ENCODE data around the gene TXNRD2. TPM values are rescaled to one million over a fixed set of nuclear protein-coding genes. Genes with fewer than 3 reads are reported as not detected.

TXNRD2 gene
- total and polyA plus RNA-seq, 10 of the 15 experiments (the other 5 are each of a cell fraction or from before 2014, with no cell fraction given), result 1.6 to 26.0 (median 13.9) TPM

GRCh38 chr22:19911540-19912270 is 29.9 kb downstream of the TXNRD2 start (continued):
- TF ChIP-seq BMI1 (IDR thresholded peaks at IDR 0.05; ENCODE audit: borderline replicate concordance), result no peak

GRCh38 chr22:19910180-19910744 is 31.4 kb downstream of the TXNRD2 start:
- peaks cover 0 to 7% of the 10 kb centered on the region in 2 experiments; a peak in 2 of 4 replicates for H3K36me3 ChIP-seq (ENCODE audit: control insufficient read depth in 2 of 2, insufficient read depth in 2 of 2, low read length in 1 of 2)
- in situ Hi-C loops (cut with MboI) (no loop called here), intact Hi-C loops (cut with micrococcal nuclease; ENCODE audit: unreplicated experiment) (loop anchor here (1.0 kb wide), 1 partner anchor 180 kb away; no protein-coding TSS in a partner anchor)
- no peak overlapping the region for H2AFZ ChIP-seq (ENCODE audit: control insufficient read depth, low read depth, low read length)
- no peaks in the 10 kb centered on the region for H4K20me1 ChIP-seq (ENCODE audit: control insufficient read depth, insufficient read depth)
- no peak overlapping the region for H3K4me3 ChIP-seq
- H3K27me3 ChIP-seq (replicated peaks in 1 of 2; ENCODE audit: control insufficient read depth in 2 of 2, insufficient read depth in 2 of 2, low read length in 1 of 2), result no peaks in the 10 kb centered on the region
- H3K4me2 ChIP-seq (ENCODE audit: control insufficient read depth, insufficient read depth), result no peak overlapping the region
- ATAC-seq (no peak; the same call in 2 of the 3 replicates), DNase-seq (ENCODE audit: low read depth, low spot score) (no peak), FAIRE-seq (no peak)
- no peak overlapping the region for H3K27ac ChIP-seq (ENCODE audit: control insufficient read depth, insufficient read depth)
- H3K4me1 ChIP-seq (ENCODE audit: control insufficient read depth, insufficient read depth, low read length), result no peaks in the 10 kb centered on the region; the same call in 1 of the 2 replicates
- ChIA-PET CTCF (interaction anchor here (0.6 to 5.0 kb wide), 31 partner anchors 9 to 766 kb away, joined by 3 to 94 read pairs (median 4); partner anchors contain the start of genes CLTCL1, COMT, ESS2 and TXNRD2), RAD21 (ENCODE audit: unreplicated experiment) (interaction anchor here (0.5 to 4.4 kb wide), 14 partner anchors 19 to 296 kb away, joined by 3 to 70 read pairs (median 3); no protein-coding TSS in a partner anchor), POLR2A (no interaction called here), SMC1A (ENCODE audit: uncharacterized antibody, unreplicated experiment) (interaction anchor here (0.7 to 2.3 kb wide), 8 partner anchors 21 to 180 kb away, joined by 3 to 28 read pairs (median 3); no protein-coding TSS in a partner anchor)
- no peak overlapping the region for H3K9ac ChIP-seq (ENCODE audit: control insufficient read depth, insufficient read depth, low read length)
- H3K79me2 ChIP-seq (ENCODE audit: control insufficient read depth, insufficient read depth, low read length), result no peaks in the 10 kb centered on the region
- H3K9me3 ChIP-seq (replicated peaks; ENCODE audit: control insufficient read depth, insufficient read depth, low read length), result no peaks in the 10 kb centered on the region
- WGBS (ENCODE audit: insufficient coverage, insufficient replicate concordance, low lambda C conversion rate, missing lambda C conversion rate), result 23% methylated on average over 4 of the region's 4 CpGs
- no peak for TF ChIP-seq CBX3 (IDR thresholded peaks at IDR 0.05; ENCODE audit: borderline replicate concordance, low read depth)
- no peak for TF ChIP-seq SIX5 (IDR thresholded peaks at IDR 0.05; ENCODE audit: low read depth, low read length, severe bottlenecking)
- TF ChIP-seq RB1 (IDR thresholded peaks at IDR 0.05; ENCODE audit: borderline replicate concordance), result 0 out of 2 replicates have a peak, but pooled peaks have one; percentile 21
- BruUV-seq (replicated peaks), result no TSS peak
